GM15510 (cell line): ENCODE data around the gene SNRPD3.
"Not testable (repeated sequence)": the region's sequence is repeated elsewhere in the genome, so short reads cannot be mapped to it uniquely, and the experiment has no call there.

Source experiments
- POLR2A ChIP-seq: IDR thresholded peaks from 3 replicates; pipeline ENCODE4 v1.6.1; 2011; ENCODE audit warnings: borderline replicate concordance; ENCODE audit not compliant: insufficient read length; ENCODE audit errors: extremely low read depth

SNRPD3 gene

DNA sequence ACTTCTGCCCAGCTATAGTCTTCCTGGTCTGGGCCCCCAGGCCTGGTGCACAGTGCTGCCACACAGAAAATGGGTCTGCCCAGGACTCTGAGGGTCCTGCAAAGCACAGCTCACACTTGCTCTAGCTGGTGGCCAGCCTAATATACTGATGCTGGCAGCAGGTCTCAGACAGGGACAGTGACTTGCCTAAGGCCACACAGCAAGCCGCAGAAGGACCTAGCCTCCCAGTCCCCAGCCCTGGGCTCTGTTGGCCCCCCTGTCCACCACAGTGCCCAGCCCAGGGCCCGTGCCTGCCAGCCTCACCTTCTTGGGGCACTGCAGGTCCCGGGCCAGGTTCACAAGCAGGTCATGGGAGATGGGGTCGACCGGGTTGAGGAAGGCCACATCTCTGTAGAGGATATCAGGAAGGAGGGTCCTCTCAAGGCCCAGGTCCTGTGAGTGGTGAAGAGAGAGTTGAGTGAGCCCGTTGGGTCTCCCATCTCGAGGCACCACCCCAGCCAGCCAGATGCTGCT lies 33.8 kb downstream of the SNRPD3 start:
- no peak for TF ChIP-seq POLR2A

DNA sequence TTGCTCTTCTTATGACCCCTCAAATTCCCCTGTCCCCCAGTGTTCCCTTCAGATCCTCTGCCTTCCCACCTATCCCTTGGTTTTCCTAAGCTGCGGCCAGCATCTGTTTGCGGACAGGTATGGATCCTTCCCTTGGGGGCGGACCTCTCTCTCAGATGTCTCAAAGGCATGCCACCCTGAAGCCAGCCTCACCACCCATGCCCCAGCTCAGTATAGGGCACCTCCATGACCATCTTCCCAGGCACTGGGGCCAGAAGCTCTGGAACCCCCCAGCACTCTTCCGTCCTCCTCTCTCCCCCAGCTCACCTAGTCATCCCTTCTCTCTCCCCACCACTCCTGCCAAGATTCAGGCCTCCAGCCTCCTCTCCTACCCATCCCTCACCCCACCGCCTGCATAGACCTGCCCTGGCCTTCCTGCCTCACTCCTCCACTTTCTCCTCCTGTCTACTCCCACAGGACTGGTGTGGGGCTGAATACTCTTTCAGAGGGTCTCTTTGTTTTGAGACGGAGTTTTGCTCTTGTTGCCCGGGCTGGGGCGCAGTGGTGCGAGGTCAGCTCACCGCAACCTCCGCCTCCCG lies 34.9 kb downstream of the SNRPD3 start:
- TF ChIP-seq POLR2A = no peak

GRCh38 chr22:24591286-24591830 lies 35.6 kb downstream of the SNRPD3 start:
- no peak for TF ChIP-seq POLR2A

DNA sequence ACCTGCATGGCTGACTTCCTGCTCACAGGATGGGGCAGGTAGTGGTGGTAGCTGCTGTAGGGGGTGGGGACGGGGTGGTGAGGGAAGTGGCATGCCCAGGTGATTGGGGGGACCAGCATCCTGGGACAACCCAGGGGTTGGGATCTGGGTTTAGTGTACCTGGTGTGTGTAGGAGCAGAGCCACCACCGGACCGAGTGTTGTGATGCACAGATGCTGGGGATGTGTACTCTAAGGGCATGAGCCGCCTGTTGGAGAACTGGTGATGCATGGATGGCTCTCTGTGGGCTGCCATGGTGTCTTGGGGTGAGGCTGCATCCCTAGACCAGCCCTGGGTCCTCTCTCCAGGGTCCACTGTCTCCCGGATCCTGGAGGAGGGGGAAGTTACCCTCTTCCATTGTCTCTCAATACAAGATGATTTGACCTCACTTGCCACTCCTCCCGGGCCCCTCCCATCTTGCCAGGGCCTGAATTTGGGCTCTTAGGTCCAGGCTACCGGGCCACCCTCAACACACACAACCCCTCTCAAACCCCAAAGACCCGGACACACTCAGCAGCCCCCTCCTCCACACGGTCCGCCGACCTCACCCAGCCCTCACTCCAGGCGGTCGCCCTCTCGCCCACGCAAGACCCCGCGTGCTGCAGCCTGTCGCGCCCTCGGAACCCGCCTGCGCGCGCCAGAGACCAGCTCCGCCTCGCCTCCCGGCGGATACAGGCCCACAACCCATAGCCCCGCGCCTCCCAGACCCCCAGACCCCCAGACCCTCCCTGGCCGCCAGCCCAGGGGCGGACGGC lies 36.5 kb downstream of the SNRPD3 start:
- no peak for TF ChIP-seq POLR2A

DNA sequence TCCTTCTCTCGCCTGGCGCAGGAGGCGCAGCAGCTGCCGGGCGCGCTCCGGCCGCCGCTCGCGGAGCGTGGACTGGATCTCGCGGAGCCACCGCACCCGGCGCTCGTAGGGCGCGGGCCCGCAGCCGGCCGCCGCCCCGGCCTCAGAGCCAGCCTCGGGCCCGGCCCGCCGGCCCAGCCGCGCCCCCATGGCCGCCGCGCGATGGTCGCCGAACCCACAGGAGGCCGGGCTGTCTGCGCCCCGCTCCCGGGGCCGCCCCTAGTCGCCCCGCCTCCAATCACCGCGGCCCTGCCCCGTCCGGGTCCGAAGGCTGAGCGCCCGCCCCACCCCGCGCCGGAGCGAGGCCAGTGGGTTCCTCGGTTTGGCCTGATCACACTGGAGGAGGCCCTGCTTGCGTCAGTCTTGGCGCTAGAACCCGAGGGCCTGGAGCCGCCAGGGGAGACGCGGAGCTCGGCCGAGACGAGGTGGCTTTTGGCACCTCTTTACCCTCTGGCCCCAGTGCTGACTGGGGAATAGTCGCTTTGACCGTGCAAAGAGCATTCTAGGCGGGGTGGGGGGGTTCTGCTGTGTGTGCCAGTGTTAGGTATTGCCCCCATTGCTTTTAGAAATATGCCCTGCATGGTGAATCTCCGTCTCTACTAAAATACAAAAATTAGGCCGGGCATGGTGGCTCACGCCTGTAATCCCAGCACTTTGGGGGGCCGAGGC lies 37.2 kb downstream of the SNRPD3 start, which contains the start of gene LRRC75B:
Gene LRRC75B, minus strand, starts transcription at position 223 of the 708 bp plus-strand sequence. Its CDS starts 34 bp downstream, at position 189.
- TF ChIP-seq POLR2A = peak; percentile 23

- TF ChIP-seq POLR2A = no peak
These were observed 38.2 kb downstream of the SNRPD3 start for GRCh38 chr22:24593836-24594568.

DNA sequence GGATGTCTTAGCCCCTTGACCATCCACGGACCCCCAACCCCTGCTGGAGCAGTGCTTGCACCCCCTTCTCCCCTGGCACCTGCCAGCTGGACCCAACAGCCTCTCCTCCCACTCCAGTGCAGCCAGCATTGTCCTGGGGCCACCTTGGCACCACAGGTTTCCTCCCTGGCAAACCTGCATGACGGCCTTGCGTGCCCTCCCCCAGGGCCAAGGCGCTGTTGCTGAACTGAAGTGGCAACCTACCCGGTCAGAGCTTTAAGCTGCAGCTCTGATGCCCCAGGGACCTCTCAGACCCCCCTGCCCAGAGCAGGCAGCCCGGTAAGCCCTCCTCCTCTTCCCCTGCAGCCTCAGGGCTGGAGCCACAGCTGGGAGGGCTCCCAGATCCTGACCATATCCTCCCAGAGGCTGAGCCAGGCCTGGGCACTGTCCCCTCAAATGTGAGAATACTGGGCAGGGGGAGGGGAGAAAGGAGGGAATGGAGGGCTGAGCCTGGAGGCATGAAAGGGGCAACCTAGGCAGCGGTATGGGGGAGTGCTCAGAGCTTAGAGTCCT lies 38.8 kb downstream of the SNRPD3 start:
- no peak for TF ChIP-seq POLR2A

- no peak for TF ChIP-seq POLR2A
These were observed 39.4 kb downstream of the SNRPD3 start for GRCh38 chr22:24595228-24595627.

DNA sequence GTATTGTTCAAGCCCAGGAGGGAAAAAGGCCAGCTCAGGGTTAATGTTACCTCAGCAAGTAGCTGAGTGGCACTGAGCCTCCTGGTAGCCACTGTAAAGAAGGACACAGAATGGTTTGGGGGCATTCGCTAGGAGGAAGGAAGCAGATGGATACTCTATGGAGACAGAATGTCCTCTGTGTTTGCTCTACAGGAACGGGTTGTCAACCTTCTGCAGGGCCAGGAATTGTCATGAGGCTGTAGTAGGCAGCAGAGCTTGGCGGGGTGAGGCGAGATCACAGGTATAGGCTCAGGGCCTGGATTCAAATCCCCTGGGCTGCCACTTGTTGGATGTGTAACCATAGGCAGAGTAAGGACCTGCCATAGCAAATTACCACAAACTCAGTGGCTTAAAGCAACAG lies 40.1 kb downstream of the SNRPD3 start:
- no peak for TF ChIP-seq POLR2A

GRCh38 chr22:24599514-24599913 lies 43.7 kb downstream of the SNRPD3 start:
- TF ChIP-seq POLR2A = no peak

GRCh38 chr22:24601217-24602104 lies 45.7 kb downstream of the SNRPD3 start:
- no peak for TF ChIP-seq POLR2A

DNA sequence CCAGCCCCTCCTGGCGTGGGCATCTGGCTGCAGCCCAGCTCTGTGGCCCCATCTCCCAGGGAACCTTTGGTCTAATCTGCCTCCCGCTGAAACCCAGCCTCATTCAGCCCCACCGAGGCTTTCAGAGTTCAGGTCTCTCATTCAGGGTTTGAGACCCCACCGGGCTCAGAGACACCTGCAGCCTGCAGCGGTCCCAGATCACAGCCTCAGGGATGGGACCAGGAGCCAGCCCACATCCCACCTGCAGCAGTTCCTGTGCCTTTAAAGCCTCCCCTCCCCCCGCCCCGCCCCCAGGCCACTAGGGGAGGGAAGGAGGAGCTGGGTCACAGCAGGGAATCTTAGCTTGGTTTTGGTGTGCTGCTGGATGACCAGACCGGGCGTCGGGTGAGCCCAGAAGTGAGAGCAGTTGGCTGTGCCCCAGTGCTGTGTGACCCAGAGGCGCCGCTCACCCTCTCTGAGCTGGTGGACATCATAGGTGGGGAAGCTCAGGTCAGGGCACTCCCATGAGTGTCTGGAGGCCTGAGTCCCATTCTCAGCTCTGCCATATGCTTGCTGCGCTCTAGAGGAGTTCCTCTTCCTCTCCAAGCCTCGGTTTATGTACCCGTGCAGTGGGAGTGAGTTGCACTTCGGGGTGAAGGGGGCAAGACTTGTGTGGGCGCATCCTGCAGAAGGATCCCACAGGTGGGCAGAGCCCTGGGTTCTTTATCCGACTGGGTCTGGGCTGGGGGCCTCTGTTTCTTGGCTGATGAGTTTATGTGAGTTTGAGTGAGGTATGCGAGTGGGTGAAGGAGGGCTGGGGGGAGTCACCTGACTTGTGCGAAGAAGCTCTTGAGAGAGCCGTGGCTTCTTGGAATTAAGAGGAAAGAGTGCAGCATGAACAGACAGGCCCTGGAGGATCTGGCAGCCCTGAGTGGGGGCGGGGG lies 47.3 kb downstream of the SNRPD3 start, which contains the start of gene GGT1:
Gene GGT1, plus strand, starts transcription at position 347 of the 923 bp plus-strand sequence. CDS start 7,889 bp downstream, outside the sequence.
- not testable (repeated sequence) for TF ChIP-seq POLR2A

GRCh38 chr22:24607429-24607983 lies 51.7 kb downstream of the SNRPD3 start:
- TF ChIP-seq POLR2A = peak; percentile 43
